Chondrocyte (in vitro differentiated cells): Measurements from ENCODE around the gene FAM163B. TPM values are rescaled to one million over a fixed set of nuclear protein-coding genes. Genes with fewer than 3 reads are reported as not detected.

Source experiments
- DNase-seq: peaks from one replicate; pipeline ENCODE4 v3.0.0; 2021; ENCODE audit warnings: mixed read lengths, low spot score
- H3K27ac Mint-ChIP-seq: one replicate; pipeline ENCODE4 v1.8.0; 2021; ENCODE audit warnings: mild to moderate bottlenecking, moderate library complexity, mixed read lengths; ENCODE audit not compliant: unreplicated experiment
- H3K27me3 Mint-ChIP-seq: 2 replicates; pipeline ENCODE4 v1.8.0; 2021; ENCODE audit warnings: low read depth, mixed read lengths
- H3K36me3 Mint-ChIP-seq: 2 replicates; pipeline ENCODE4 v1.8.0; 2021; ENCODE audit warnings: low read depth, mixed read lengths
- H3K4me1 Mint-ChIP-seq: 2 replicates; pipeline ENCODE4 v1.8.0; 2021; ENCODE audit warnings: low read depth, mild to moderate bottlenecking, mixed read lengths
- H3K4me3 Mint-ChIP-seq: one replicate; pipeline ENCODE4 v1.8.0; 2021; ENCODE audit warnings: mild to moderate bottlenecking, moderate library complexity, mixed read lengths; ENCODE audit not compliant: unreplicated experiment
- H3K9me3 Mint-ChIP-seq: 2 replicates; pipeline ENCODE4 v1.8.0; 2021; ENCODE audit warnings: low read depth, mixed read lengths
- total RNA-seq: library from RNA; stranded (reverse); gene quantifications from 3 replicates; pipeline ENCODE4 v1.2.1, GENCODE V29; 2021
- TF ChIP-seq, protein P1 (sequence below): fragments of 200-600 bp; sonication (generic); IDR thresholded peaks from 2 replicates; pipeline ENCODE4 v1.5.0; 2021; ENCODE audit warnings: antibody characterized with exemption, mild to moderate bottlenecking, moderate library complexity

Gene FAM163B
- total RNA-seq, 1 donor from 2014 or later = not detected

GRCh38 chr9:133641861-133642595 is 32.8 kb upstream of the FAM163B start:
- TF ChIP-seq, protein P1, sequence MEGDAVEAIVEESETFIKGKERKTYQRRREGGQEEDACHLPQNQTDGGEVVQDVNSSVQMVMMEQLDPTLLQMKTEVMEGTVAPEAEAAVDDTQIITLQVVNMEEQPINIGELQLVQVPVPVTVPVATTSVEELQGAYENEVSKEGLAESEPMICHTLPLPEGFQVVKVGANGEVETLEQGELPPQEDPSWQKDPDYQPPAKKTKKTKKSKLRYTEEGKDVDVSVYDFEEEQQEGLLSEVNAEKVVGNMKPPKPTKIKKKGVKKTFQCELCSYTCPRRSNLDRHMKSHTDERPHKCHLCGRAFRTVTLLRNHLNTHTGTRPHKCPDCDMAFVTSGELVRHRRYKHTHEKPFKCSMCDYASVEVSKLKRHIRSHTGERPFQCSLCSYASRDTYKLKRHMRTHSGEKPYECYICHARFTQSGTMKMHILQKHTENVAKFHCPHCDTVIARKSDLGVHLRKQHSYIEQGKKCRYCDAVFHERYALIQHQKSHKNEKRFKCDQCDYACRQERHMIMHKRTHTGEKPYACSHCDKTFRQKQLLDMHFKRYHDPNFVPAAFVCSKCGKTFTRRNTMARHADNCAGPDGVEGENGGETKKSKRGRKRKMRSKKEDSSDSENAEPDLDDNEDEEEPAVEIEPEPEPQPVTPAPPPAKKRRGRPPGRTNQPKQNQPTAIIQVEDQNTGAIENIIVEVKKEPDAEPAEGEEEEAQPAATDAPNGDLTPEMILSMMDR = no peak
- H3K27me3 Mint-ChIP-seq = peaks cover 50% of the 10 kb centered on the region
- no peaks in the 10 kb centered on the region for H3K36me3 Mint-ChIP-seq
- H3K27ac Mint-ChIP-seq = no peak overlapping the region
- H3K4me1 Mint-ChIP-seq = no peaks in the 10 kb centered on the region
- no peaks in the 10 kb centered on the region for H3K9me3 Mint-ChIP-seq
- peak; percentile 75 for DNase-seq
- no peak overlapping the region for H3K4me3 Mint-ChIP-seq

DNA sequence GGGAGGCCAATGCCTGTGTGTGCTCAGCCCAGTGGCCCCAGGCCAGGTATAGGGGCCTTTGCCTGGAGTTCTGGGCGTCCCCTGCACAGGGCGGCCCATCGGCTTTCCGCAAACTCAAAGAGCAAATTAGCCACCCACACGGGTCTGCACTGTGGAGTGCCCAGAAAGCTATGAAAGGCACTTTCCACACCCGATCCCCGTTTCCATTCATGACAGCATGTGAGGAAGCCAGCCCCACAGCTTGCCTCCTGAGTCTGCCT is 32.1 kb upstream of the FAM163B start:
- peaks cover 56% of the 10 kb centered on the region for H3K27me3 Mint-ChIP-seq
- no peaks in the 10 kb centered on the region for H3K9me3 Mint-ChIP-seq
- TF ChIP-seq, protein P1 = no peak

DNA sequence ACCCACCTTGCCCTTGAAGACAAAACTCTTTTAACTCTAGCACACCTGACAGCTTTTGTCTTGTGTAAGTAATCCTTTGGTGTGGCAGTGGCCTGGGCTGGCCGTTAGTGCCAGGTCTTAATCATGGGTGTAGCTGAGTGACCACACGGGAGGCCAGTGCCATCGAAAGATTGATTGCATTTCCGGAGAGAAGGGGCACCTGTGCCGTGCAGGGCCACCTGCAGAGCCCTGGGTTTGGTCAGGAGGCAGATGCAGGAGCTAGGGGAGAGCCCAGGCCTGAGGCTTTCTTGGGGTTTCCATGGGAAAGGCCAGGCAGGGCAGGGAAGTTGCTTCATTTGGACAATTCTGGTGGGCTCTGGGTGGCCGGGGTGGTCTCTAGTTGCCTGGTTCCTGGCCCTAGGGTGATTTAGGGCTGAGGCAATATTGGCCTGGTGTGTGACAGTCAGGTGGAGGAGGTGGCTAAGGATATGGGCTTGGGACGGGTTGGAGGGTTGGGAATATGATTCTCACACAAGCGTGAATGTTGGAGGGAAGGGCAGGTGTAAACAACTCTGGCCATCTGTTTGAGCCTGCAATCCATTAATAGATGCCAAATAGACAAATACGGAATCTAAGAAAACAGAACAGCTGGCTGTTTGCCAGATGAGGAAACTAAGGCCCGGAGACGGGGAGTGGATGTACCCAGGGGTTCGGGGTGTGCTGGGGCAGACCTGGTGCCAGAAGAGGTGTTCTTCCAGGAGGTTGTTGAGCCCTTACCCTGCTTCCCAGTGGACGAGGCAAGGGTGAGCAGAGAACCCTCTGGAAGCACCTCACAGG is 31.6 kb upstream of the FAM163B start:
- peaks cover 57% of the 10 kb centered on the region for H3K27me3 Mint-ChIP-seq
- no peaks in the 10 kb centered on the region for H3K36me3 Mint-ChIP-seq
- no peaks in the 10 kb centered on the region for H3K4me1 Mint-ChIP-seq
- H3K4me3 Mint-ChIP-seq = no peak overlapping the region
- H3K9me3 Mint-ChIP-seq = no peaks in the 10 kb centered on the region
- TF ChIP-seq, protein P1 = no peak
- peak; percentile 68 for DNase-seq
- no peak overlapping the region for H3K27ac Mint-ChIP-seq

More for the DNA sequence above, 32.1 kb upstream of the FAM163B start:
- Mint-ChIP-seq H3K4me3 (no peak overlapping the region), H3K36me3 (no peaks in the 10 kb centered on the region), H3K27ac (no peak overlapping the region), H3K4me1 (no peaks in the 10 kb centered on the region)
- DNase-seq = no peak

GRCh38 chr9:133640160-133640559 is 31.0 kb upstream of the FAM163B start:
- no peaks in the 10 kb centered on the region for H3K36me3 Mint-ChIP-seq
- peaks cover 63% of the 10 kb centered on the region for H3K27me3 Mint-ChIP-seq
- no peaks in the 10 kb centered on the region for H3K9me3 Mint-ChIP-seq
- no peak for DNase-seq
- no peak overlapping the region for H3K4me3 Mint-ChIP-seq
- TF ChIP-seq, protein P1 = no peak
- no peaks in the 10 kb centered on the region for H3K4me1 Mint-ChIP-seq
- no peak overlapping the region for H3K27ac Mint-ChIP-seq

DNA sequence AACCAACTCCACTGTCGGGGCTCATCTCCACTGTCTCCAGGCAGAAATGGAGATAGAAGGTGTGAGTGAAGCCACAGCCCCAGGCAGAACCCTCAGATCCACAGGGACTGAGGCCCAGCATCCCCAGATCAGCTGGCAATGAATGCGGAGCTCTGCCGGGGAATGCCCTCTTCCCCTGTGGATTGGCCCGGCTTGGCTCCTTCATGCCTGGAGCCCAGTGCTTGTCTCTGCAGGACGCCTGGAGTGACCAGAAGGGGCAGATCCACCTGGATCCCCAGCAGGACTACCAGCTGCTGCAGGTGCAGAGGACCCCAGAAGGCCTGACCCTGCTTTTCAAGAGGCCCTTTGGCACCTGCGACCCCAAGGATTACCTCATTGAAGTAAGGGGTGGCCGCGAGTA is 30.4 kb upstream of the FAM163B start:
- H3K4me3 Mint-ChIP-seq = no peak overlapping the region
- no peak overlapping the region for H3K27ac Mint-ChIP-seq
- TF ChIP-seq, protein P1 = no peak
- H3K36me3 Mint-ChIP-seq = no peaks in the 10 kb centered on the region
- DNase-seq = peak; percentile 61
- no peaks in the 10 kb centered on the region for H3K4me1 Mint-ChIP-seq
- no peaks in the 10 kb centered on the region for H3K9me3 Mint-ChIP-seq
- H3K27me3 Mint-ChIP-seq = peaks cover 65% of the 10 kb centered on the region
